PC-3 (cell line): ENCODE measurements around the gene KRT83.

Experiments
- EZH2 ChIP-seq: fragments of 300-600 bp; sonication (generic); IDR thresholded peaks from one replicate; pipeline ENCODE4 v1.6.1; 2017; ENCODE audit warnings: antibody characterized with exemption, mild to moderate bottlenecking, low read length; ENCODE audit not compliant: unreplicated experiment
- EZH2phosphoT487 ChIP-seq: fragments of 300-600 bp; sonication (generic); IDR thresholded peaks from 2 replicates; pipeline ENCODE4 v1.6.1; 2018; ENCODE audit warnings: mild to moderate bottlenecking, antibody characterized with exemption, low read length, borderline replicate concordance
- TF ChIP-seq, protein P1 (sequence below): fragments of 300-600 bp; sonication (generic); conservative IDR thresholded peaks from 2 replicates; pipeline ENCODE4 v1.5.1; 2017; ENCODE audit warnings: antibody characterized with exemption, low read depth, mild to moderate bottlenecking, low read length

DNA sequence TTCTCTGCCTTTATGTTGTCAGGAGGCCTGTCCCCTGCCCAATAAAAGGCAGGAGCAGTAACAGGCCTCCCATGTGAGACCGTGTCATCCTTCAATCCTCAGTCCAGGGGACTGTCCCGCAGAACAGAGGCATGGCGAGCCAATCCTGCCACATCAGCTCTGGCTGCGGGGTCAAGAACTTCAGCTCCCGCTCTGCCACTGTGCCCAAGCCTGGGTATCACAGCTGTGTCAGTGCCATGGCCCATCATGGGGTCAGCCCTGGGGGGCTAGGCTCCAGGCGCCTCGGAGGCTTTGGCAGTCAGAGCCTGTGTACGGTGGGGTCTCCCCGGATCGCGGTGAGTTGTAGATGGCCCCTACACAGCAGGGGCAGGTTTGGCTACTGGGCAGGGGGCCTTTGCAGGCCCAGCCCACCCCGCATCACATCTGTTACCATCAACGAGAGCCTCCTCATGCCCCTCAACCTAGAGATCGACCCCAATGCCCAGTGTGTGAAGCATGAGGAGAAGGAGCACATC is 19.9 kb upstream of the KRT83 start:
- TF ChIP-seq EZH2 (no peak), EZH2phosphoT487 (no peak)
- TF ChIP-seq, protein P1, sequence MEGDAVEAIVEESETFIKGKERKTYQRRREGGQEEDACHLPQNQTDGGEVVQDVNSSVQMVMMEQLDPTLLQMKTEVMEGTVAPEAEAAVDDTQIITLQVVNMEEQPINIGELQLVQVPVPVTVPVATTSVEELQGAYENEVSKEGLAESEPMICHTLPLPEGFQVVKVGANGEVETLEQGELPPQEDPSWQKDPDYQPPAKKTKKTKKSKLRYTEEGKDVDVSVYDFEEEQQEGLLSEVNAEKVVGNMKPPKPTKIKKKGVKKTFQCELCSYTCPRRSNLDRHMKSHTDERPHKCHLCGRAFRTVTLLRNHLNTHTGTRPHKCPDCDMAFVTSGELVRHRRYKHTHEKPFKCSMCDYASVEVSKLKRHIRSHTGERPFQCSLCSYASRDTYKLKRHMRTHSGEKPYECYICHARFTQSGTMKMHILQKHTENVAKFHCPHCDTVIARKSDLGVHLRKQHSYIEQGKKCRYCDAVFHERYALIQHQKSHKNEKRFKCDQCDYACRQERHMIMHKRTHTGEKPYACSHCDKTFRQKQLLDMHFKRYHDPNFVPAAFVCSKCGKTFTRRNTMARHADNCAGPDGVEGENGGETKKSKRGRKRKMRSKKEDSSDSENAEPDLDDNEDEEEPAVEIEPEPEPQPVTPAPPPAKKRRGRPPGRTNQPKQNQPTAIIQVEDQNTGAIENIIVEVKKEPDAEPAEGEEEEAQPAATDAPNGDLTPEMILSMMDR: no peak
